PC-3 (cell line): Measurements from ENCODE around the gene ADRM1. TPM values are rescaled to one million over a fixed set of nuclear protein-coding genes. Genes with fewer than 3 reads are reported as not detected.

Source experiments
- ATAC-seq: fragments of 200-7000 bp; cut with Tn5 transposase; 2 replicates; pipeline ENCODE4 v1.9.1; 2020; ENCODE audit warnings: mild to moderate bottlenecking, moderate library complexity
- BruUV-seq: library from RNA; stranded (reverse); fragments of 400-500 nt; replicated peaks from 2 replicates; lab custom pipeline; 2021; lab: Mats Ljungman, UMichigan
- CTCF ChIA-PET: fragments of 300-600 bp; sonication (Branson Sonifier 250); formaldehyde crosslinking; loops from one replicate; lab custom pipeline; 2022; ENCODE audit warnings: antibody characterized with exemption; lab: Charles Lee
- POLR2A ChIA-PET: fragments of 300-600 bp; sonication (Branson Sonifier 250); formaldehyde crosslinking; loops from one replicate; lab custom pipeline; 2022; ENCODE audit warnings: antibody characterized with exemption; ENCODE audit not compliant: unreplicated experiment; lab: Charles Lee
- DNase-seq: peaks from one replicate; pipeline ENCODE4 v3.0.0-alpha.2; 2015
- H2AFZ ChIP-seq: fragments of 300-600 bp; sonication (generic); 2 replicates; pipeline ENCODE4 v1.6.0; 2016; ENCODE audit warnings: antibody characterized with exemption, low read length
- H3F3A ChIP-seq: fragments of 300-600 bp; sonication (generic); one replicate; pipeline ENCODE4 v1.6.0; 2017; ENCODE audit warnings: antibody characterized with exemption, low read length, control low read depth, mild to moderate bottlenecking; ENCODE audit not compliant: unreplicated experiment
- H3K27ac ChIP-seq: fragments of 300-600 bp; sonication (generic); 2 replicates; pipeline ENCODE4 v1.5.1; 2016; ENCODE audit warnings: mild to moderate bottlenecking, low read length
- H3K27me3 ChIP-seq: fragments of 300-600 bp; sonication (generic); 2 replicates; pipeline ENCODE4 v1.6.1; 2016; ENCODE audit warnings: low read length, mixed read lengths
- H3K36me3 ChIP-seq: fragments of 300-600 bp; sonication (generic); 2 replicates; pipeline ENCODE4 v1.6.1; 2016; ENCODE audit warnings: low read depth, mixed run types, low read length, mixed read lengths
- H3K4me1 ChIP-seq: fragments of 300-600 bp; sonication (generic); 2 replicates; pipeline ENCODE4 v1.5.1; 2016; ENCODE audit warnings: low read length; ENCODE audit not compliant: insufficient read depth
- H3K4me2 ChIP-seq: fragments of 300-600 bp; sonication (generic); 2 replicates; pipeline ENCODE4 v1.6.0; 2016; ENCODE audit warnings: low read length
- H3K4me3 ChIP-seq: fragments of 300-600 bp; sonication (generic); 2 replicates; pipeline ENCODE4 v1.5.1; 2016; ENCODE audit warnings: mild to moderate bottlenecking, low read length, mixed read lengths
- H3K79me2 ChIP-seq: fragments of 300-600 bp; sonication (generic); 2 replicates; pipeline ENCODE4 v1.6.1; 2017; ENCODE audit warnings: low read length, mixed read lengths
- H3K9ac ChIP-seq: fragments of 300-600 bp; sonication (generic); 2 replicates; pipeline ENCODE4 v1.6.0; 2016; ENCODE audit warnings: mild to moderate bottlenecking, low read length
- H3K9me2 ChIP-seq: fragments of 300-600 bp; sonication (generic); replicated peaks from 2 replicates; pipeline ENCODE4 v1.6.1; 2016; ENCODE audit warnings: mixed run types, low read length, mixed read lengths
- H3K9me3 ChIP-seq: fragments of 300-600 bp; sonication (generic); 2 replicates; pipeline ENCODE4 v1.6.1; 2016; ENCODE audit warnings: low read length, mixed read lengths
- H4K20me1 ChIP-seq: fragments of 300-600 bp; sonication (generic); 2 replicates; pipeline ENCODE4 v1.6.1; 2016; ENCODE audit warnings: low read length, mixed read lengths
- CTCF ChIP-seq: fragments of 300-600 bp; sonication (generic); conservative IDR thresholded peaks from 2 replicates; pipeline ENCODE4 v1.5.1; 2017; ENCODE audit warnings: antibody characterized with exemption, low read depth, mild to moderate bottlenecking, low read length
- EZH2 ChIP-seq: fragments of 300-600 bp; sonication (generic); IDR thresholded peaks from one replicate; pipeline ENCODE4 v1.6.1; 2017; ENCODE audit warnings: antibody characterized with exemption, mild to moderate bottlenecking, low read length; ENCODE audit not compliant: unreplicated experiment
- EZH2phosphoT487 ChIP-seq: fragments of 300-600 bp; sonication (generic); IDR thresholded peaks from 2 replicates; pipeline ENCODE4 v1.6.1; 2018; ENCODE audit warnings: mild to moderate bottlenecking, antibody characterized with exemption, low read length, borderline replicate concordance
- intact Hi-C: fragments of 100-400 bp; cut with micrococcal nuclease; formaldehyde crosslinking; loops from 2 replicates; pipeline ENCODE4 v1.9.0; 2023
- total RNA-seq: library from RNA; depleted of rRNA; stranded (reverse); fragments of >200 nt; gene quantifications from 2 replicates; pipeline ENCODE4 v1.2.3, GENCODE V29; 2014

Gene ADRM1
- total RNA-seq, 1 experiment from 2014 or later = 374 TPM

- H3K4me2 ChIP-seq = no peak overlapping the region
- ChIA-PET CTCF (no interaction called here), POLR2A (no interaction called here)
- no peak overlapping the region for H3K27ac ChIP-seq
- peaks cover 67% of the 10 kb centered on the region for H3K36me3 ChIP-seq
- intact Hi-C loops = no loop called here
- H3K27me3 ChIP-seq = no peaks in the 10 kb centered on the region
- no peak overlapping the region for H2AFZ ChIP-seq
- no peak overlapping the region for H3K4me3 ChIP-seq
- BruUV-seq = no TSS peak
- ATAC-seq (no peak), DNase-seq (no peak)
- peaks cover 8% of the 10 kb centered on the region for H3F3A ChIP-seq
- H3K4me1 ChIP-seq = peaks cover 9% of the 10 kb centered on the region
- no peaks in the 10 kb centered on the region for H3K9me3 ChIP-seq
- no peaks in the 10 kb centered on the region for H3K9me2 ChIP-seq
- H3K79me2 ChIP-seq = peaks cover 12% of the 10 kb centered on the region
- TF ChIP-seq CTCF (no peak), EZH2phosphoT487 (no peak), EZH2 (no peak)
- no peak overlapping the region for H3K9ac ChIP-seq
- H4K20me1 ChIP-seq = peaks cover 26% of the 10 kb centered on the region
These were observed 8.4 kb downstream of the ADRM1 start for GRCh38 chr20:62311150-62311549.

- H3K4me2 ChIP-seq = no peak overlapping the region
- H3K4me3 ChIP-seq = no peak overlapping the region
- H3K4me1 ChIP-seq = 0 out of 2 replicates have a peak, but pooled peaks cover 4% of the 10 kb centered on the region
- H3K27ac ChIP-seq = no peak overlapping the region
- H4K20me1 ChIP-seq = peaks cover 17% of the 10 kb centered on the region
- POLR2A ChIA-PET = no interaction called here
- H2AFZ ChIP-seq = no peak overlapping the region
- no peaks in the 10 kb centered on the region for H3K9me2 ChIP-seq
- no peak for ATAC-seq
- no peaks in the 10 kb centered on the region for H3K27me3 ChIP-seq
- TF ChIP-seq EZH2phosphoT487 (no peak), EZH2 (no peak), CTCF (no peak)
- CTCF ChIA-PET = no interaction called here
- H3F3A ChIP-seq = peaks cover 8% of the 10 kb centered on the region
- no peaks in the 10 kb centered on the region for H3K9me3 ChIP-seq
- H3K79me2 ChIP-seq = peaks cover 3% of the 10 kb centered on the region; the same call in 1 of the 2 replicates
- H3K36me3 ChIP-seq = peaks cover 68% of the 10 kb centered on the region
- intact Hi-C loops = no loop called here
- no peak overlapping the region for H3K9ac ChIP-seq
- BruUV-seq = no TSS peak
- no peak for DNase-seq
These were observed 9.2 kb downstream of the ADRM1 start for GRCh38 chr20:62311832-62312661.

- ChIA-PET POLR2A (no interaction called here), CTCF (no interaction called here)
- H3K9me2 ChIP-seq = no peaks in the 10 kb centered on the region
- intact Hi-C loops = no loop called here
- H3K9ac ChIP-seq = no peak overlapping the region
- BruUV-seq = no TSS peak
- no peak overlapping the region for H3K4me2 ChIP-seq
- H3K4me3 ChIP-seq = no peak overlapping the region
- no peak overlapping the region for H3K27ac ChIP-seq
- no peak for TF ChIP-seq CTCF
- no peak for TF ChIP-seq EZH2phosphoT487
- no peak for TF ChIP-seq EZH2
- H2AFZ ChIP-seq = no peak overlapping the region
- ATAC-seq (no peak), DNase-seq (no peak)
- H4K20me1 ChIP-seq = peaks cover 11% of the 10 kb centered on the region
- H3F3A ChIP-seq = peaks cover 8% of the 10 kb centered on the region
- H3K79me2 ChIP-seq = no peaks in the 10 kb centered on the region; the same call in 1 of the 2 replicates
- no peaks in the 10 kb centered on the region for H3K4me1 ChIP-seq
- H3K27me3 ChIP-seq = no peaks in the 10 kb centered on the region
- peaks cover 69% of the 10 kb centered on the region for H3K36me3 ChIP-seq
- H3K9me3 ChIP-seq = no peaks in the 10 kb centered on the region
These were observed 9.8 kb downstream of the ADRM1 start for GRCh38 chr20:62312662-62312977.
